ENCODE data around the gene AP2A1.
A peak's percentile ranks its signal among the peaks of the same experiment; 100 is the strongest.

The AP2A1 gene

GRCh38 chr19:49764341-49764740 lies 2.5 kb upstream of the AP2A1 start:
- H3K4me2 ChIP-seq, result no peak overlapping the region
- H4K20me1 ChIP-seq, result peaks cover 16% of the 10 kb centered on the region; the same call in 1 of the 2 replicates
- H3K9ac ChIP-seq, result no peak overlapping the region
- H3K4me1 ChIP-seq, result peaks cover 23% of the 10 kb centered on the region
- no peaks in the 10 kb centered on the region for H3K9me3 ChIP-seq
- no peak overlapping the region for H3K27ac ChIP-seq
- TF ChIP-seq Cebpa-rat (IDR thresholded peaks at IDR 0.05), result no peak
- no peaks in the 10 kb centered on the region for H3K27me3 ChIP-seq
- H3K36me3 ChIP-seq, result peaks cover 3% of the 10 kb centered on the region; the same call in 1 of the 2 replicates
- H3K4me3 ChIP-seq, result no peak overlapping the region

GRCh38 chr19:49766007-49766929 lies 533 bp upstream of the AP2A1 start:
- H3K36me3 ChIP-seq, result peaks cover 18% of the 10 kb centered on the region
- H3K9me3 ChIP-seq, result no peaks in the 10 kb centered on the region
- H3K4me2 ChIP-seq, result peak overlapping the region; percentile 74
- TF ChIP-seq Cebpa-rat (IDR thresholded peaks at IDR 0.05), result 0 out of 2 replicates have a peak, but pooled peaks have one; percentile 10
- peak overlapping the region; percentile 61 for H3K4me3 ChIP-seq
- H3K4me1 ChIP-seq, result peaks cover 23% of the 10 kb centered on the region
- H4K20me1 ChIP-seq, result peaks cover 27% of the 10 kb centered on the region
- H3K27me3 ChIP-seq, result no peaks in the 10 kb centered on the region
- peak overlapping the region; percentile 79 for H3K27ac ChIP-seq
- H3K9ac ChIP-seq, result peak overlapping the region; percentile 72; the same call in 1 of the 2 replicates

GRCh38 chr19:49767381-49767780 lies 580 bp downstream of the AP2A1 start:
- Histone ChIP-seq H3K4me1 (peaks cover 23% of the 10 kb centered on the region), H3K27ac (peak overlapping the region; percentile 71)
- TF ChIP-seq Cebpa-rat (IDR thresholded peaks at IDR 0.05), result no peak

GRCh38 chr19:49767967-49768581 lies 1.3 kb downstream of the AP2A1 start:
- no peaks in the 10 kb centered on the region for H3K27me3 ChIP-seq
- no peak for TF ChIP-seq Cebpa-rat (IDR thresholded peaks at IDR 0.05)
- H3K27ac ChIP-seq, result peak overlapping the region; percentile 71
- peaks cover 23% of the 10 kb centered on the region for H3K4me1 ChIP-seq
- H3K9ac ChIP-seq, result peak overlapping the region; percentile 89
- H3K4me3 ChIP-seq, result peak overlapping the region; percentile 85
- peak overlapping the region; percentile 97 for H3K4me2 ChIP-seq
- H4K20me1 ChIP-seq, result peaks cover 32% of the 10 kb centered on the region
- H3K9me3 ChIP-seq, result no peaks in the 10 kb centered on the region
- H3K36me3 ChIP-seq, result peaks cover 29% of the 10 kb centered on the region

More at GRCh38 chr19:49767381-49767780, 580 bp downstream of the AP2A1 start:
- Histone ChIP-seq H3K4me3 (peak overlapping the region; percentile 85), H3K4me2 (peak overlapping the region; percentile 97), H4K20me1 (peaks cover 27% of the 10 kb centered on the region), H3K27me3 (no peaks in the 10 kb centered on the region), H3K36me3 (peaks cover 23% of the 10 kb centered on the region), H3K9ac (peak overlapping the region; percentile 89), H3K9me3 (no peaks in the 10 kb centered on the region)

- Histone ChIP-seq H3K27ac (no peak overlapping the region), H3K4me1 (peaks cover 21% of the 10 kb centered on the region), H3K4me2 (no peak overlapping the region), H3K9ac (no peak overlapping the region), H4K20me1 (peaks cover 57% of the 10 kb centered on the region), H3K36me3 (peaks cover 50% of the 10 kb centered on the region), H3K27me3 (no peaks in the 10 kb centered on the region), H3K9me3 (no peaks in the 10 kb centered on the region), H3K4me3 (no peak overlapping the region)
- TF ChIP-seq Cebpa-rat (IDR thresholded peaks at IDR 0.05), result no peak
These were observed 3.7 kb downstream of the AP2A1 start for GRCh38 chr19:49770529-49770928.

GRCh38 chr19:49771674-49772139 lies 4.9 kb downstream of the AP2A1 start:
- H3K9me3 ChIP-seq, result no peaks in the 10 kb centered on the region
- peaks cover 14% of the 10 kb centered on the region for H3K4me1 ChIP-seq
- no peak for TF ChIP-seq Cebpa-rat (IDR thresholded peaks at IDR 0.05)
- H3K27me3 ChIP-seq, result no peaks in the 10 kb centered on the region
- H3K4me3 ChIP-seq, result no peak overlapping the region
- H3K9ac ChIP-seq, result no peak overlapping the region; the same call in 1 of the 2 replicates
- no peak overlapping the region for H3K4me2 ChIP-seq
- H4K20me1 ChIP-seq, result peaks cover 68% of the 10 kb centered on the region
- no peak overlapping the region for H3K27ac ChIP-seq
- H3K36me3 ChIP-seq, result peaks cover 62% of the 10 kb centered on the region

- Histone ChIP-seq H3K27ac (no peak overlapping the region), H3K27me3 (no peaks in the 10 kb centered on the region), H3K4me3 (no peak overlapping the region), H3K9ac (no peak overlapping the region), H4K20me1 (peaks cover 61% of the 10 kb centered on the region), H3K4me1 (peaks cover 8% of the 10 kb centered on the region), H3K9me3 (no peaks in the 10 kb centered on the region), H3K4me2 (no peak overlapping the region), H3K36me3 (peaks cover 62% of the 10 kb centered on the region)
- TF ChIP-seq Cebpa-rat (IDR thresholded peaks at IDR 0.05), result no peak
These were observed 6.1 kb downstream of the AP2A1 start for GRCh38 chr19:49772850-49773432.

GRCh38 chr19:49773663-49774350 lies 7.0 kb downstream of the AP2A1 start:
- Histone ChIP-seq H3K27me3 (no peaks in the 10 kb centered on the region), H3K36me3 (peaks cover 62% of the 10 kb centered on the region), H3K9ac (no peak overlapping the region), H3K27ac (no peak overlapping the region), H3K4me1 (no peaks in the 10 kb centered on the region), H3K4me2 (no peak overlapping the region), H3K9me3 (no peaks in the 10 kb centered on the region), H4K20me1 (peaks cover 54% of the 10 kb centered on the region), H3K4me3 (no peak overlapping the region)
- no peak for TF ChIP-seq Cebpa-rat (IDR thresholded peaks at IDR 0.05)

- Histone ChIP-seq H3K27me3 (no peaks in the 10 kb centered on the region), H3K4me3 (no peak overlapping the region), H3K4me2 (no peak overlapping the region), H4K20me1 (peaks cover 51% of the 10 kb centered on the region), H3K9ac (no peak overlapping the region), H3K36me3 (peaks cover 53% of the 10 kb centered on the region), H3K27ac (no peak overlapping the region), H3K4me1 (peaks cover 5% of the 10 kb centered on the region; the same call in 1 of the 2 replicates), H3K9me3 (no peaks in the 10 kb centered on the region)
- no peak for TF ChIP-seq Cebpa-rat (IDR thresholded peaks at IDR 0.05)
These were observed 8.2 kb downstream of the AP2A1 start for GRCh38 chr19:49774969-49775368.

Data from BLaER1 (cell line).